SK-N-SH treated with all-trans-retinoic acid at 6 μM for 48 hours (cell line): ENCODE measurements around the gene HOXB13.

Source experiments
- ATAC-seq: fragments of 200-7000 bp; cut with Tn5 transposase; 3 replicates; pipeline ENCODE4 v1.9.1; 2020; ENCODE audit warnings: mild to moderate bottlenecking, moderate library complexity
- BACH2 ChIP-seq: fragments of 250-450 bp; sonication (Bioruptor Pico); IDR thresholded peaks from 2 replicates; pipeline ENCODE4 v1.9.0; 2021; ENCODE audit warnings: mild to moderate bottlenecking, borderline replicate concordance
- CSDC2 ChIP-seq: fragments of 250-450 bp; sonication (Bioruptor Pico); IDR thresholded peaks from 2 replicates; pipeline ENCODE4 v1.5.0; 2020; ENCODE audit warnings: mild to moderate bottlenecking, moderate library complexity
- CSRNP3 ChIP-seq: fragments of 250-450 bp; sonication (Bioruptor Pico); IDR thresholded peaks from 2 replicates; pipeline ENCODE4 v1.5.1; 2021; ENCODE audit warnings: mild to moderate bottlenecking, moderate library complexity
- ISL1 ChIP-seq: fragments of 250-450 bp; sonication (Bioruptor Pico); IDR thresholded peaks from 2 replicates; pipeline ENCODE4 v2.1.2; 2022; ENCODE audit warnings: mild to moderate bottlenecking, moderate library complexity
- POU6F1 ChIP-seq: fragments of 250-450 bp; sonication (Bioruptor Pico); IDR thresholded peaks from 2 replicates; pipeline ENCODE4 v1.8.0; 2021; ENCODE audit warnings: low read depth, mild to moderate bottlenecking, moderate library complexity, borderline replicate concordance
- PPARA ChIP-seq: fragments of 250-450 bp; sonication (Bioruptor Pico); IDR thresholded peaks from 2 replicates; pipeline ENCODE4 v1.5.0; 2020; ENCODE audit warnings: mild to moderate bottlenecking, borderline replicate concordance
- TSHZ2 ChIP-seq: fragments of 250-450 bp; sonication (Bioruptor Pico); IDR thresholded peaks from 2 replicates; pipeline ENCODE4 v1.5.0; 2020; ENCODE audit warnings: mild to moderate bottlenecking, moderate library complexity
- ZFP3 ChIP-seq: fragments of 250-450 bp; sonication (Bioruptor Pico); IDR thresholded peaks from 2 replicates; pipeline ENCODE4 v1.5.0; 2020; ENCODE audit warnings: mild to moderate bottlenecking, moderate library complexity
- ZNF70 ChIP-seq: fragments of 450-650 bp; formaldehyde crosslinking; IDR thresholded peaks from 2 replicates; pipeline ENCODE4 v1.5.0; 2020; ENCODE audit warnings: mild to moderate bottlenecking, moderate library complexity
- ZNF8 ChIP-seq: fragments of 450-650 bp; formaldehyde crosslinking; IDR thresholded peaks from 2 replicates; pipeline ENCODE4 v1.5.0; 2020; ENCODE audit warnings: mild to moderate bottlenecking, moderate library complexity

HOXB13 gene

GRCh38 chr17:48729335-48730239 is 1.0 kb upstream of the HOXB13 start:
- TF ChIP-seq ZNF8 (CRISPR knock-in tag): no peak

GRCh38 chr17:48727415-48728175 is 955 bp downstream of the HOXB13 start:
- TF ChIP-seq PPARA (no peak), TSHZ2 (CRISPR knock-in tag) (peak; percentile 100), ZNF70 (no peak), BACH2 (CRISPR knock-in tag) (no peak), CSRNP3 (CRISPR knock-in tag) (no peak), POU6F1 (CRISPR knock-in tag) (no peak), CSDC2 (CRISPR knock-in tag) (peak; percentile 100)
- ATAC-seq: no peak

More at GRCh38 chr17:48729335-48730239, 1.0 kb upstream of the HOXB13 start:
- ATAC-seq: no peak

- peak; percentile 98; the same call in 1 of the 2 replicates for TF ChIP-seq CSDC2 (CRISPR knock-in tag)
- no peak for TF ChIP-seq ISL1 (CRISPR knock-in tag)
These were observed 1.6 kb downstream of the HOXB13 start for GRCh38 chr17:48726916-48727286.

GRCh38 chr17:48726114-48726915 is 2.2 kb downstream of the HOXB13 start:
- TF ChIP-seq ZFP3 (no peak), TSHZ2 (CRISPR knock-in tag) (peak; percentile 100), CSDC2 (CRISPR knock-in tag) (peak; percentile 100; the same call in 1 of the 2 replicates)
- TF ChIP-seq, all 23 proteins: peak for 2
- ATAC-seq: no peak

More at GRCh38 chr17:48726916-48727286, 1.6 kb downstream of the HOXB13 start:
- ATAC-seq: no peak

GRCh38 chr17:48725288-48726064 is 3.1 kb downstream of the HOXB13 start:
- peak; percentile 5 for ATAC-seq
- TF ChIP-seq CSDC2 (CRISPR knock-in tag) (peak; percentile 99; the same call in 1 of the 2 replicates), TSHZ2 (CRISPR knock-in tag) (peak; percentile 100), BACH2 (CRISPR knock-in tag) (no peak)
